Central memory CD8-positive, alpha-beta T cell (primary cell): ENCODE results near the gene POMP.

Source experiments
- ATAC-seq: fragments of 150-1000 bp; cut with Tn5 transposase; replicated peaks from 2 replicates; pipeline ENCODE4 v1.10.0; 2022; ENCODE audit warnings: mild to moderate bottlenecking, moderate FRiP score, moderate number of reproducible peaks; ENCODE audit not compliant: poor library complexity, severe bottlenecking; ENCODE audit errors: extremely low read depth
- DNase-seq, 2 donors: peaks; one replicate each; pipeline ENCODE4 v3.0.0; 2021; ENCODE audit warnings: low spot score in 2 of 2
- H3K27ac Mint-ChIP-seq: one replicate; pipeline ENCODE4 v1.8.0; 2022; ENCODE audit warnings: low read depth, mild to moderate bottlenecking, moderate library complexity, mixed read lengths
- H3K27me3 Mint-ChIP-seq: one replicate; pipeline ENCODE4 v1.8.0; 2022; ENCODE audit warnings: mixed read lengths
- H3K36me3 Mint-ChIP-seq: one replicate; pipeline ENCODE4 v1.8.0; 2022; ENCODE audit warnings: mild to moderate bottlenecking, moderate library complexity, mixed read lengths; ENCODE audit not compliant: insufficient read depth
- H3K4me1 Mint-ChIP-seq: one replicate; pipeline ENCODE4 v1.8.0; 2022; ENCODE audit warnings: mixed read lengths
- H3K4me3 Mint-ChIP-seq: one replicate; pipeline ENCODE4 v1.8.0; 2022; ENCODE audit warnings: mild to moderate bottlenecking, moderate library complexity, mixed read lengths
- H3K9me3 Mint-ChIP-seq: one replicate; pipeline ENCODE4 v1.8.0; 2022; ENCODE audit warnings: mixed read lengths

Gene POMP

GRCh38 chr13:28623782-28624706 is 34.9 kb upstream of the POMP start:
- no peak for ATAC-seq
- Mint-ChIP-seq H3K27me3 (no peaks in the 10 kb centered on the region), H3K9me3 (no peaks in the 10 kb centered on the region), H3K4me1 (peaks cover 6% of the 10 kb centered on the region), H3K36me3 (no peaks in the 10 kb centered on the region), H3K4me3 (no peak overlapping the region), H3K27ac (no peak overlapping the region)
- no peak for DNase-seq

- ATAC-seq, result no peak
- Mint-ChIP-seq H3K4me3 (no peak overlapping the region), H3K4me1 (peaks cover 6% of the 10 kb centered on the region), H3K36me3 (no peaks in the 10 kb centered on the region), H3K27ac (no peak overlapping the region), H3K27me3 (no peaks in the 10 kb centered on the region), H3K9me3 (no peaks in the 10 kb centered on the region)
- DNase-seq, result no peak
Observed at GRCh38 chr13:28624707-28625432, 34.1 kb upstream of the POMP start.

GRCh38 chr13:28626266-28626665 is 32.7 kb upstream of the POMP start:
- Mint-ChIP-seq H3K9me3 (no peaks in the 10 kb centered on the region), H3K27ac (no peak overlapping the region), H3K4me1 (peaks cover 6% of the 10 kb centered on the region), H3K27me3 (no peaks in the 10 kb centered on the region), H3K4me3 (no peak overlapping the region), H3K36me3 (no peaks in the 10 kb centered on the region)
- ATAC-seq (no peak), DNase-seq (no peak)

GRCh38 chr13:28628241-28628640 is 30.7 kb upstream of the POMP start:
- ATAC-seq, result no peak
- Mint-ChIP-seq H3K4me3 (no peak overlapping the region), H3K27me3 (peaks cover 9% of the 10 kb centered on the region), H3K4me1 (peaks cover 6% of the 10 kb centered on the region), H3K9me3 (no peaks in the 10 kb centered on the region), H3K36me3 (no peaks in the 10 kb centered on the region), H3K27ac (no peak overlapping the region)
- DNase-seq, result no peak

- ATAC-seq (no peak), DNase-seq (no peak)
- Mint-ChIP-seq H3K36me3 (no peaks in the 10 kb centered on the region), H3K27me3 (peaks cover 21% of the 10 kb centered on the region), H3K9me3 (no peaks in the 10 kb centered on the region), H3K4me3 (no peak overlapping the region), H3K27ac (no peak overlapping the region), H3K4me1 (no peaks in the 10 kb centered on the region)
Observed at GRCh38 chr13:28630869-28631268, 28.1 kb upstream of the POMP start.

GRCh38 chr13:28631801-28632200 is 27.1 kb upstream of the POMP start:
- Mint-ChIP-seq H3K27ac (no peak overlapping the region), H3K36me3 (no peaks in the 10 kb centered on the region), H3K27me3 (peaks cover 27% of the 10 kb centered on the region), H3K9me3 (no peaks in the 10 kb centered on the region), H3K4me3 (no peak overlapping the region), H3K4me1 (peaks cover 3% of the 10 kb centered on the region)
- DNase-seq, result no peak
- no peak for ATAC-seq

- no peak overlapping the region for H3K27ac Mint-ChIP-seq
- DNase-seq (no peak), ATAC-seq (no peak)
- H3K4me1 Mint-ChIP-seq, result peaks cover 6% of the 10 kb centered on the region
- H3K9me3 Mint-ChIP-seq, result no peaks in the 10 kb centered on the region
- no peaks in the 10 kb centered on the region for H3K36me3 Mint-ChIP-seq
- H3K4me3 Mint-ChIP-seq, result no peak overlapping the region
- peaks cover 43% of the 10 kb centered on the region for H3K27me3 Mint-ChIP-seq
Observed at GRCh38 chr13:28636069-28636468, 22.9 kb upstream of the POMP start.

GRCh38 chr13:28636677-28637317 is 22.1 kb upstream of the POMP start:
- ATAC-seq (peak; percentile 40), DNase-seq (no peak)
- Mint-ChIP-seq H3K27me3 (peaks cover 39% of the 10 kb centered on the region), H3K9me3 (no peaks in the 10 kb centered on the region), H3K27ac (no peak overlapping the region), H3K4me1 (peaks cover 6% of the 10 kb centered on the region), H3K4me3 (no peak overlapping the region), H3K36me3 (no peaks in the 10 kb centered on the region)

GRCh38 chr13:28637714-28638355 is 21.1 kb upstream of the POMP start:
- Mint-ChIP-seq H3K4me1 (peaks cover 6% of the 10 kb centered on the region), H3K9me3 (no peaks in the 10 kb centered on the region), H3K27me3 (peaks cover 34% of the 10 kb centered on the region), H3K27ac (no peak overlapping the region), H3K36me3 (no peaks in the 10 kb centered on the region), H3K4me3 (no peak overlapping the region)
- DNase-seq (no peak), ATAC-seq (no peak)

GRCh38 chr13:28638756-28639155 is 20.2 kb upstream of the POMP start:
- H3K9me3 Mint-ChIP-seq, result no peaks in the 10 kb centered on the region
- ATAC-seq (no peak), DNase-seq (no peak)
- peaks cover 34% of the 10 kb centered on the region for H3K27me3 Mint-ChIP-seq
- H3K36me3 Mint-ChIP-seq, result no peaks in the 10 kb centered on the region
- H3K4me1 Mint-ChIP-seq, result peaks cover 6% of the 10 kb centered on the region
- no peak overlapping the region for H3K27ac Mint-ChIP-seq
- no peak overlapping the region for H3K4me3 Mint-ChIP-seq

GRCh38 chr13:28640861-28641599 is 17.9 kb upstream of the POMP start:
- Mint-ChIP-seq H3K27ac (no peak overlapping the region), H3K4me3 (no peak overlapping the region), H3K9me3 (no peaks in the 10 kb centered on the region), H3K36me3 (no peaks in the 10 kb centered on the region), H3K27me3 (peaks cover 22% of the 10 kb centered on the region), H3K4me1 (peaks cover 6% of the 10 kb centered on the region)
- DNase-seq (no peak), ATAC-seq (no peak)

GRCh38 chr13:28641600-28641926 is 17.4 kb upstream of the POMP start:
- Mint-ChIP-seq H3K4me3 (no peak overlapping the region), H3K27me3 (peaks cover 19% of the 10 kb centered on the region), H3K4me1 (peaks cover 5% of the 10 kb centered on the region), H3K36me3 (no peaks in the 10 kb centered on the region), H3K27ac (no peak overlapping the region), H3K9me3 (no peaks in the 10 kb centered on the region)
- no peak for ATAC-seq
- no peak for DNase-seq
